ENCODE measurements around the gene CASZ1.

The CASZ1 gene

GRCh38 chr1:10632691-10633090, 163.8 kb downstream of the CASZ1 start:
- no peak for TF ChIP-seq CTCF (IDR thresholded peaks at IDR 0.05; ENCODE audit: low read depth, low read length)
- H3K4me3 ChIP-seq (ENCODE audit: low read depth, low read length) = no peak overlapping the region

GRCh38 chr1:10631811-10632593, 164.4 kb downstream of the CASZ1 start:
- TF ChIP-seq CTCF (IDR thresholded peaks at IDR 0.05; ENCODE audit: low read depth, low read length) = no peak
- no peak overlapping the region for H3K4me3 ChIP-seq (ENCODE audit: low read depth, low read length)

GRCh38 chr1:10631121-10631810, 165.2 kb downstream of the CASZ1 start:
- no peak for TF ChIP-seq CTCF (IDR thresholded peaks at IDR 0.05; ENCODE audit: low read depth, low read length)
- H3K4me3 ChIP-seq (ENCODE audit: low read depth, low read length) = no peak overlapping the region

DNA sequence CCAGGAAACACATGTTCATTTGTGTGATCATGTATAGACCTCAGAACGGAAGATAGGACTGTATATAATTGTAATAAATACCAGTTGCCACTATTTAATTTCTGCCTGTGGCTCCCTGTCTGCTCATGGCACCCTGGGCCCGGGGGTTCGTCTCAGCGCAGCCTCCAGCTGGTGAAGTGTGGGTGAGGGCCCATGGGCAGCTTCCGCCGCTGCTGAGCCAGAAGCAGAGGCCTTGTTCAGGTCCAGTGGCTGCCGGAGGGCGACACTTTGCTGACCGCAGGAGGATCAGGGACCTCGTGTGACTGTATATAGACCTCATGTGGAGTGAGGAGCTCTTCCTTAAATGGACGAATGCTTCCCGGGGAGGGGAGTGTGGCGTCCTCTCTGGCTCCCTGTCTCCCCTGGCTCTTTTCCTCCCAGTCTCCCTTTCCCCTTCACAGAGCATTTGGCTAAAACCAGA, 165.8 kb downstream of the CASZ1 start:
- H3K4me3 ChIP-seq (ENCODE audit: low read depth, low read length) = no peak overlapping the region
- no peak for TF ChIP-seq CTCF (IDR thresholded peaks at IDR 0.05; ENCODE audit: low read depth, low read length)

DNA sequence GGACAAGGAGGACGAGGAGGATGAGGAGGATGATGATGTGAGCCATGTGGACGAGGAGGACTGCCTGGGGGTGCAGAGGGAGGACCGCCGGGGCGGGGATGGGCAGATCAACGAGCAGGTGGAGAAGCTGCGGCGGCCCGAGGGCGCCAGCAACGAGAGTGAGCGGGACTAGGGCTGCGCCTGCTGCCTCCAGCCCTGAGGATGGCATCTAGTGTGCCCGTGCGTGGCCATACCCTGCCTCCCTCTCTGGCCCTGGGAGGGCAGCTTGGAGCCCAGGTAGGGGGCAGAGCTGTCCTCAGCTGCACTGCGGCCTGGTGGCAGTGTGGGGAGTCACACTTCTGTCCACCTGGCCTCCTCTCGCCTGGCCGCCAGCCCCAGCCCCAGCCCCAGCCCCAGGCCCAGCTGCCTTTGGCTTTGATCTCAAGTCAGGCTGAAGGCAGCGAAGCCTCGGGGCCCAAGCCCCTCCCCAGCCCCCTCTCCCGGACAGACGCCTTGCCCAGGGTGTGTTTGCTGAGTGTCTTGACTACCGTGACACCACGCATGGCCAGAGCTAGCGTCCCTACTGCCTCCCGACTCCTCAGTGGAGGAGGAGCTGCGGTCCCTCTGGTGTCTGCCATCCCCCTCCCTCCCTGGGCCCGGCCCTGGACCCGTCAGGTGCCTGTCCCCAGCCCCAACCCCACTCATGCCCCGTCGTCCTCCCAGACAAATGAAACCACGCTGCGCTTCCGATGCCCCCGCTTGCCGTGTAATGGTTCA, 166.5 kb downstream of the CASZ1 start:
- no peak for TF ChIP-seq CTCF (IDR thresholded peaks at IDR 0.05; ENCODE audit: low read depth, low read length)
- H3K4me3 ChIP-seq (ENCODE audit: low read depth, low read length) = no peak overlapping the region

- no peak overlapping the region for H3K4me3 ChIP-seq (ENCODE audit: low read depth, low read length)
- TF ChIP-seq CTCF (IDR thresholded peaks at IDR 0.05; ENCODE audit: low read depth, low read length) = no peak
These were observed 167.2 kb downstream of the CASZ1 start for GRCh38 chr1:10629091-10629815.
